H9 (cell line): ENCODE results near the gene RAB43. TPM values are rescaled to one million over a fixed set of nuclear protein-coding genes. Genes with fewer than 3 reads are reported as not detected.

ENCODE experiments used
- DNase-seq: peaks from one replicate; pipeline ENCODE4 v3.0.0-alpha.2; 2017
- H2AFZ ChIP-seq: one replicate; pipeline ENCODE4 v1.6.1; 2013; ENCODE audit warnings: mild to moderate bottlenecking, low read length, control low read depth, moderate library complexity
- H2AK5ac ChIP-seq: 2 replicates; pipeline ENCODE4 v1.6.1; 2013; ENCODE audit warnings: low read length, control low read depth, mixed read lengths; ENCODE audit not compliant: insufficient read length
- H2BK120ac ChIP-seq: one replicate; pipeline ENCODE4 v1.6.1; 2013; ENCODE audit warnings: low read depth, mild to moderate bottlenecking, low read length, control low read depth, inconsistent platforms; ENCODE audit not compliant: poor library complexity, severe bottlenecking
- H2BK12ac ChIP-seq: 2 replicates; pipeline ENCODE4 v1.6.1; 2013; ENCODE audit warnings: low read length, control low read depth, mixed read lengths, low read depth; ENCODE audit not compliant: insufficient read length
- H2BK15ac ChIP-seq: 2 replicates; pipeline ENCODE4 v1.6.1; 2013; ENCODE audit warnings: low read depth, low read length, control low read depth
- H2BK20ac ChIP-seq: one replicate; pipeline ENCODE4 v1.6.1; 2013; ENCODE audit warnings: low read depth, mild to moderate bottlenecking, low read length, control low read depth, inconsistent platforms; ENCODE audit not compliant: poor library complexity, severe bottlenecking
- H2BK5ac ChIP-seq: 2 replicates; pipeline ENCODE4 v1.6.1; 2013; ENCODE audit warnings: low read length, control low read depth, mixed read lengths; ENCODE audit not compliant: insufficient read length
- H3K14ac ChIP-seq: 2 replicates; pipeline ENCODE4 v1.6.1; 2013; ENCODE audit warnings: low read length, control low read depth; ENCODE audit not compliant: insufficient read depth
- H3K18ac ChIP-seq: 2 replicates; pipeline ENCODE4 v1.6.1; 2013; ENCODE audit warnings: low read depth, mild to moderate bottlenecking, mixed read lengths, low read length, control low read depth; ENCODE audit not compliant: insufficient read length
- H3K23ac ChIP-seq: 2 replicates; pipeline ENCODE4 v1.6.1; 2013; ENCODE audit warnings: low read length, control low read depth, mixed read lengths, low read depth; ENCODE audit not compliant: insufficient read length
- H3K23me2 ChIP-seq: 2 replicates; pipeline ENCODE4 v1.6.1; 2013; ENCODE audit warnings: low read depth, mild to moderate bottlenecking, mixed read lengths, low read length, control low read depth; ENCODE audit not compliant: insufficient read length, poor library complexity, severe bottlenecking
- H3K27ac ChIP-seq: 2 replicates; pipeline ENCODE4 v1.5.1; 2013; ENCODE audit warnings: low read length, control low read depth, mixed read lengths, low read depth; ENCODE audit not compliant: insufficient read length
- H3K27me3 ChIP-seq: 2 replicates; pipeline ENCODE4 v1.6.1; 2013; ENCODE audit warnings: low read length, control low read depth, inconsistent platforms; ENCODE audit not compliant: insufficient read depth
- H3K4ac ChIP-seq: 2 replicates; pipeline ENCODE4 v1.6.1; 2013; ENCODE audit warnings: low read depth, mild to moderate bottlenecking, control low read depth, inconsistent platforms, low read length, moderate library complexity
- H3K4me1 ChIP-seq: 2 replicates; pipeline ENCODE4 v1.6.1; 2013; ENCODE audit warnings: low read length, control low read depth, inconsistent platforms; ENCODE audit not compliant: insufficient read depth
- H3K4me2 ChIP-seq: 2 replicates; pipeline ENCODE4 v1.6.1; 2013; ENCODE audit warnings: low read length, control low read depth, mixed read lengths; ENCODE audit not compliant: insufficient read length, insufficient read depth
- H3K56ac ChIP-seq: 2 replicates; pipeline ENCODE4 v1.6.1; 2013; ENCODE audit warnings: low read depth, mild to moderate bottlenecking, mixed read lengths, low read length, control low read depth; ENCODE audit not compliant: insufficient read length
- H3K79me1 ChIP-seq: 2 replicates; pipeline ENCODE4 v1.6.1; 2013; ENCODE audit warnings: low read depth, mild to moderate bottlenecking, moderate library complexity, low read length, control low read depth, inconsistent platforms; ENCODE audit not compliant: insufficient read depth, poor library complexity, severe bottlenecking
- H3K79me2 ChIP-seq: 2 replicates; pipeline ENCODE4 v1.6.1; 2013; ENCODE audit warnings: low read length, control low read depth, inconsistent platforms; ENCODE audit not compliant: insufficient read depth
- H3K9ac ChIP-seq: 2 replicates; pipeline ENCODE4 v1.6.1; 2013; ENCODE audit warnings: low read length, control low read depth, mixed read lengths; ENCODE audit not compliant: insufficient read length; ENCODE audit errors: extremely low read depth
- H3K9me3 ChIP-seq: one replicate; pipeline ENCODE4 v1.6.1; 2013; ENCODE audit warnings: low read depth, low read length, inconsistent platforms; ENCODE audit not compliant: control insufficient read depth
- H3T11ph ChIP-seq: one replicate; pipeline ENCODE4 v1.6.1; 2013; ENCODE audit warnings: mild to moderate bottlenecking, low read length, control low read depth, inconsistent platforms
- H4K20me1 ChIP-seq: one replicate; pipeline ENCODE4 v1.6.1; 2013; ENCODE audit not compliant: control insufficient read depth, insufficient read length, insufficient read depth
- H4K5ac ChIP-seq: 2 replicates; pipeline ENCODE4 v1.6.1; 2013; ENCODE audit warnings: low read depth, mild to moderate bottlenecking, mixed read lengths, low read length, control low read depth; ENCODE audit not compliant: insufficient read length
- H4K8ac ChIP-seq: replicated peaks from 2 replicates; pipeline ENCODE4 v1.6.1; 2013; ENCODE audit warnings: low read length, control low read depth, mixed read lengths, low read depth; ENCODE audit not compliant: insufficient read length
- H4K91ac ChIP-seq: 2 replicates; pipeline ENCODE4 v1.6.1; 2013; ENCODE audit warnings: low read depth, mild to moderate bottlenecking, moderate library complexity, mixed read lengths, low read length, control low read depth; ENCODE audit not compliant: insufficient read length
- H3K27ac Mint-ChIP-seq, 3 experiments: 2 replicates in 2 of 3; 3 replicates in 1 of 3; pipeline ENCODE4 v1.8.0; 2020 to 2021; ENCODE audit warnings: mixed read lengths in 3 of 3, mild to moderate bottlenecking in 1 of 3, moderate library complexity in 1 of 3
- H3K27me3 Mint-ChIP-seq: 2 replicates; pipeline ENCODE4 v1.8.0; 2021; ENCODE audit warnings: low read depth, mild to moderate bottlenecking, moderate library complexity, mixed read lengths
- H3K36me3 Mint-ChIP-seq, 3 experiments: 2 replicates in 2 of 3; 3 replicates in 1 of 3; pipeline ENCODE4 v1.8.0; 2020 to 2021; ENCODE audit warnings: low read depth in 3 of 3, mixed read lengths in 3 of 3; ENCODE audit not compliant: insufficient read depth in 1 of 3
- H3K4me1 Mint-ChIP-seq, 2 experiments: 2 replicates each; pipeline ENCODE4 v1.8.0; 2020; ENCODE audit warnings: mixed read lengths in 2 of 2
- H3K4me3 Mint-ChIP-seq, 2 experiments: 2 replicates in 1 of 2; 3 replicates in 1 of 2; pipeline ENCODE4 v1.8.0; 2020 to 2021; ENCODE audit warnings: mild to moderate bottlenecking in 2 of 2, mixed read lengths in 2 of 2, moderate library complexity in 1 of 2
- H3K9me3 Mint-ChIP-seq, 2 experiments: 2 replicates in 1 of 2; 3 replicates in 1 of 2; pipeline ENCODE4 v1.8.0; 2020; ENCODE audit warnings: mild to moderate bottlenecking in 2 of 2, mixed read lengths in 2 of 2, moderate library complexity in 1 of 2
- WGBS: extraction: QIAGEN DNeasy Blood & Tissue Kit; methylation state at CpG from one replicate; pipeline ENCODE4 v1.1.7; 2013; ENCODE audit warnings: missing lambda C conversion rate, low lambda C conversion rate, mixed read lengths; ENCODE audit not compliant: insufficient read length; ENCODE audit errors: extremely low coverage; 5-methylcytosine and 5-hydroxymethylcytosine counted together
- total RNA-seq: library from RNA; stranded (reverse); gene quantifications from 2 replicates; pipeline ENCODE4 v1.2.1, GENCODE V29; 2021
- TF ChIP-seq, protein P1 (sequence below): fragments of 200-600 bp; sonication (generic); conservative IDR thresholded peaks from 3 replicates; pipeline ENCODE4 v1.8.0; 2021; ENCODE audit warnings: antibody characterized with exemption, mild to moderate bottlenecking

RAB43 gene
- total RNA-seq, 1 experiment from 2014 or later, result 13.6 TPM

DNA sequence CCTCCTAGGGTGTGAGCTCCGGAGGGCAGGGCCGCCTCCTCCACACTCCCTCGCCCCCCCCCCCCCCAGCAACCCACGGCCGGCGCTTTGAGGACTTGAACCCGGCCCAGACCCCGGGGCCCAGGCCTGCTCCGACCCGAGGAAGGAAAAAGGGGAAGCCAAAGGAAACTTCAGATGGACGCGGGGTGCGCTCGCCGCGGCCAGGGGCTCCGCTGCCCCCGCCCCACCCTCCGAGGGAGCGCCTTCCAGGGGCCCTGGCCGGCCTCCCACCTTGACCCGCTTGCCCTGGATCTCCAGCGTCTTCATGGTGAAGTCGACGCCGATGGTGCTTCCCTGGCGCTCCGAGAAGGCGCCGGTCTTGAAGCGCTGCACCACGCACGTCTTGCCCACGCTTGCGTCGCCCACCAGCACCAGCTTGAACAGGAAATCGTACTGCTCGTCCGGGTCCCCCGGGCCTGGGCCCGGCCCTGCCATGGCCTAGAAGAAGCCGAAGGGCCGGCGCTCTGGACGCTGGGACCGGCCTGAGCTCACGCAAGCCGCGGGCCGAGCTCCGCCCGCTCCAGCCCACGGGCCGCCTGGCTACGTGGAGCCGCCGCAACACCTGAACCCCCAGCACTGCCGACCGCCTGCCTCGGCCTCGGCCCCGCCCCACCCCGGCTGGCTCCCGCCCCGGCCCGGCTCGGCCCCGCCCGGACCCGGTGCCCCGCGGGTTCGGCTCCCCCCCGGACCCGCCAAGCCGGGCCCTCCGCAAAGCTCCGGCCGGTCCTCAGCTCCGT is 400 bp downstream of the RAB43 start:
- peak overlapping the region; percentile 75; the same call in 1 of the 2 replicates for H3K14ac ChIP-seq
- no peaks in the 10 kb centered on the region for H3K27me3 ChIP-seq
- H3K4ac ChIP-seq, result no peak overlapping the region
- peak overlapping the region; percentile 84 for H3K4me2 ChIP-seq
- no peak overlapping the region for H2AFZ ChIP-seq
- no peak overlapping the region for H2BK5ac ChIP-seq
- H2BK15ac ChIP-seq, result no peak overlapping the region
- no peak overlapping the region for H2AK5ac ChIP-seq
- no peak overlapping the region for H3K18ac ChIP-seq
- no peak overlapping the region for H3K23ac ChIP-seq
- no peak overlapping the region for H4K91ac ChIP-seq
- no peak overlapping the region for H4K8ac ChIP-seq
- no CpG with 5 or more reads among the region's 80 CpGs for WGBS
- H3K79me1 ChIP-seq, result no peaks in the 10 kb centered on the region
- peak overlapping the region; percentile 30 for H3K9ac ChIP-seq
- peaks cover 10% of the 10 kb centered on the region; the same call in 1 of the 2 replicates for H3K79me2 ChIP-seq
- H2BK12ac ChIP-seq, result no peak overlapping the region
- TF ChIP-seq, protein P1, sequence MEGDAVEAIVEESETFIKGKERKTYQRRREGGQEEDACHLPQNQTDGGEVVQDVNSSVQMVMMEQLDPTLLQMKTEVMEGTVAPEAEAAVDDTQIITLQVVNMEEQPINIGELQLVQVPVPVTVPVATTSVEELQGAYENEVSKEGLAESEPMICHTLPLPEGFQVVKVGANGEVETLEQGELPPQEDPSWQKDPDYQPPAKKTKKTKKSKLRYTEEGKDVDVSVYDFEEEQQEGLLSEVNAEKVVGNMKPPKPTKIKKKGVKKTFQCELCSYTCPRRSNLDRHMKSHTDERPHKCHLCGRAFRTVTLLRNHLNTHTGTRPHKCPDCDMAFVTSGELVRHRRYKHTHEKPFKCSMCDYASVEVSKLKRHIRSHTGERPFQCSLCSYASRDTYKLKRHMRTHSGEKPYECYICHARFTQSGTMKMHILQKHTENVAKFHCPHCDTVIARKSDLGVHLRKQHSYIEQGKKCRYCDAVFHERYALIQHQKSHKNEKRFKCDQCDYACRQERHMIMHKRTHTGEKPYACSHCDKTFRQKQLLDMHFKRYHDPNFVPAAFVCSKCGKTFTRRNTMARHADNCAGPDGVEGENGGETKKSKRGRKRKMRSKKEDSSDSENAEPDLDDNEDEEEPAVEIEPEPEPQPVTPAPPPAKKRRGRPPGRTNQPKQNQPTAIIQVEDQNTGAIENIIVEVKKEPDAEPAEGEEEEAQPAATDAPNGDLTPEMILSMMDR, result no peak
- DNase-seq, result no peak
- H3K4me1 Mint-ChIP-seq, result peaks cover 37 to 43% of the 10 kb centered on the region in 2 experiments
- no peak overlapping the region for H3T11ph ChIP-seq
- no peaks in the 10 kb centered on the region for H4K20me1 ChIP-seq
- peaks cover 4% of the 10 kb centered on the region; the same call in 1 of the 2 replicates for H3K4me1 ChIP-seq
- H3K36me3 Mint-ChIP-seq, result peaks cover 0 to 4% (median under 1%) of the 10 kb centered on the region in 3 experiments; a peak in 5 of 7 replicates
- no peaks in the 10 kb centered on the region; the same call in none of the 2 replicates for H3K27me3 Mint-ChIP-seq
- H2BK20ac ChIP-seq, result no peak overlapping the region
- peak overlapping the region in 2 of 3 experiments; percentile 67 to 87; a peak in 2 of 7 replicates for H3K27ac Mint-ChIP-seq
- H3K4me3 Mint-ChIP-seq, result peak overlapping the region; percentile 82 to 91
- H3K56ac ChIP-seq, result no peak overlapping the region
- peaks cover 10% of the 10 kb centered on the region for H3K23me2 ChIP-seq
- H4K5ac ChIP-seq, result no peak overlapping the region
- no peak overlapping the region for H2BK120ac ChIP-seq
- H3K9me3 ChIP-seq, result no peaks in the 10 kb centered on the region
- no peak overlapping the region for H3K27ac ChIP-seq
- no peaks in the 10 kb centered on the region for H3K9me3 Mint-ChIP-seq
